K562 (cell line): ENCODE data around the gene AGAP1. TPM values are rescaled to one million over a fixed set of nuclear protein-coding genes. Genes with fewer than 3 reads are reported as not detected.

Experiments
- ATAC-seq: fragments of 200-7000 bp; cut with Tn5 transposase; 3 replicates; pipeline ENCODE4 v1.9.1; 2020; ENCODE audit warnings: moderate library complexity
- BruUV-seq: library from RNA; stranded (reverse); fragments of 400-500 nt; replicated peaks from 2 replicates; lab custom pipeline; 2021; lab: Mats Ljungman, UMichigan
- CTCF ChIA-PET: fragments of 300-600 bp; formaldehyde crosslinking; extraction: SDS; loops from one replicate; lab custom pipeline; 2021; ENCODE audit warnings: low intra/inter-chr PET ratio; lab: Yijun Ruan, JAX
- POLR2A ChIA-PET: fragments of 300-600, 350-650 bp; sonication (Branson Sonifier 250); formaldehyde crosslinking; extraction: SDS; loops from one replicate; lab custom pipeline; 2021; ENCODE audit warnings: antibody characterized with exemption, inconsistent platforms; lab: Yijun Ruan, JAX
- DNase-seq, 4 experiments: peaks; one replicate each; pipeline versions ENCODE4 v3.0.0 to v3.0.0-alpha.2; 2011 to 2018; ENCODE audit warnings: low spot score in 3 of 4, mixed read lengths in 3 of 4; ENCODE audit errors: extremely low read depth in 1 of 4
- FAIRE-seq: peaks from 2 replicates; lab custom pipeline; 2011; peaks lifted over from hg19 to GRCh38; lab: Jason Lieb, UNC
- H2AFZ ChIP-seq: 2 replicates; pipeline ENCODE4 v1.6.0; 2011; ENCODE audit warnings: low read depth, low read length, control low read depth, inconsistent platforms
- H3K27ac ChIP-seq: fragments of 200-600 bp; 3 replicates; pipeline ENCODE4 v1.8.0; 2011; ENCODE audit warnings: low read depth, mild to moderate bottlenecking, control low read depth, inconsistent platforms, low read length, moderate library complexity, mixed read lengths; ENCODE audit errors: extremely low read depth
- H3K27me3 ChIP-seq, 2 experiments: fragments of 300-600 bp in 1 of 2; 2 replicates in 1 of 2; 3 replicates in 1 of 2; pipeline versions ENCODE4 v1.6.0 to v1.8.0; 2011; ENCODE audit warnings: inconsistent platforms in 2 of 2, low read length in 2 of 2, mild to moderate bottlenecking in 1 of 2, mixed read lengths in 1 of 2, moderate library complexity in 1 of 2; ENCODE audit not compliant: control insufficient read depth in 2 of 2, insufficient read depth in 2 of 2
- H3K36me3 ChIP-seq: fragments of 300-600 bp; 3 replicates; pipeline ENCODE4 v1.8.0; 2011; ENCODE audit warnings: mild to moderate bottlenecking, low read length, inconsistent platforms; ENCODE audit not compliant: control insufficient read depth, insufficient read depth
- H3K4me1 ChIP-seq, 2 experiments: fragments of 200-600 bp in 1 of 2; replicated peaks in 1 of 2; 2 replicates in 1 of 2; 3 replicates in 1 of 2; pipeline versions ENCODE4 v1.5.1 to v1.8.0; 2011; ENCODE audit warnings: inconsistent platforms in 2 of 2, low read length in 2 of 2, mild to moderate bottlenecking in 1 of 2, mixed read lengths in 1 of 2, moderate library complexity in 1 of 2; ENCODE audit not compliant: control insufficient read depth in 2 of 2, insufficient read depth in 2 of 2
- H3K4me2 ChIP-seq: 2 replicates; pipeline ENCODE4 v1.6.1; 2011; ENCODE audit warnings: low read length, control low read depth, inconsistent platforms, mixed read lengths; ENCODE audit not compliant: insufficient read depth
- H3K4me3 ChIP-seq: fragments of 200-600 bp; sonication (generic), shearing (Covaris generic); 2 replicates; pipeline ENCODE4 v1.5.1; 2016; ENCODE audit warnings: control low read depth, inconsistent platforms
- H3K79me2 ChIP-seq: fragments of 200-600 bp; 3 replicates; pipeline ENCODE4 v1.8.0; 2011; ENCODE audit warnings: low read length, inconsistent platforms; ENCODE audit not compliant: control insufficient read depth, insufficient read depth
- H3K9ac ChIP-seq, 2 experiments: 2 replicates each; pipeline versions ENCODE4 v1.6.0 to v1.6.1; 2011; ENCODE audit warnings: low read depth in 2 of 2, low read length in 2 of 2, control low read depth in 1 of 2, inconsistent platforms in 1 of 2, mild to moderate bottlenecking in 1 of 2, mixed read lengths in 1 of 2; ENCODE audit not compliant: insufficient read depth in 1 of 2
- H3K9me1 ChIP-seq: one replicate; pipeline ENCODE4 v1.6.0; 2011; ENCODE audit warnings: inconsistent platforms, mild to moderate bottlenecking, low read length, moderate library complexity; ENCODE audit not compliant: control insufficient read depth, insufficient read depth
- H3K9me3 ChIP-seq: replicated peaks from 2 replicates; pipeline ENCODE4 v1.5.1; 2011; ENCODE audit warnings: low read depth, low read length, inconsistent platforms; ENCODE audit not compliant: control insufficient read depth, insufficient read depth
- H4K20me1 ChIP-seq: replicated peaks from 2 replicates; pipeline ENCODE4 v1.6.1; 2011; ENCODE audit warnings: low read length, inconsistent platforms, mixed read lengths; ENCODE audit not compliant: control insufficient read depth, insufficient read depth
- CTBP1 ChIP-seq: fragments of 450-650 bp; IDR thresholded peaks from 2 replicates; pipeline ENCODE4 v1.6.1; 2016; ENCODE audit warnings: borderline replicate concordance
- FIP1L1 ChIP-seq: fragments of 200-400 bp; formaldehyde crosslinking; IDR thresholded peaks from 2 replicates; pipeline ENCODE4 v1.6.1; 2018; ENCODE audit warnings: mild to moderate bottlenecking, low read depth, low read length; ENCODE audit not compliant: poor library complexity, severe bottlenecking
- GABPA ChIP-seq: fragments of 200-800 bp; sonication (Bioruptor generic); conservative IDR thresholded peaks from 2 replicates; pipeline ENCODE4 v1.6.1; 2016; ENCODE audit warnings: low read depth, missing genetic modification characterization, missing compliant biosample characterization
- HDAC8 ChIP-seq: fragments of 450-650 bp; IDR thresholded peaks from 2 replicates; pipeline ENCODE4 v1.6.1; 2016; ENCODE audit warnings: mild to moderate bottlenecking, missing genetic modification characterization, moderate library complexity, missing compliant biosample characterization
- KHSRP ChIP-seq: fragments of 450-650 bp; IDR thresholded peaks from 2 replicates; pipeline ENCODE4 v1.6.1; 2017
- WGBS: fragments of 100-300 bp; shearing (Covaris generic); methylation state at CpG from one replicate; pipeline ENCODE4 v1.1.6; 2016; ENCODE audit warnings: low coverage, mixed read lengths; ENCODE audit not compliant: insufficient coverage; ENCODE audit errors: missing lambda C conversion rate; 5-methylcytosine and 5-hydroxymethylcytosine counted together
- in situ Hi-C: fragments of 300-500 bp; cut with MboI; formaldehyde crosslinking; loops from 4 replicates; pipeline ENCODE4 v1.15.0; 2018; ENCODE audit warnings: inconsistent platforms, mixed read lengths
- intact Hi-C: fragments of 100-400 bp; cut with micrococcal nuclease; formaldehyde crosslinking; loops from 2 replicates; pipeline ENCODE4 v1.14.2; 2022
- polyA plus RNA-seq, 8 experiments: library from polyadenylated mRNA; depleted of rRNA in 4 of 8; stranded (reverse) in 5 of 8; unstranded in 3 of 8; fragments of >200 nt; fragmentation: Nextera tagmentation in 2 of 8; fragmentation: Illumina TruSeq in 1 of 8; extraction: Ambion mirVana in 2 of 8; extraction: Trizol in 1 of 8; gene quantifications; 2 replicates each; pipeline versions ENCODE4 v1.2.1 to v1.2.3, GENCODE V29; 2011 to 2014; ENCODE audit warnings: inconsistent platforms in 1 of 8, missing spikeins in 1 of 8
- total RNA-seq, 7 experiments: library from RNA; depleted of rRNA in 6 of 7; stranded (reverse); fragments of >200 nt in 6 of 7; fragmentation: Illumina TruSeq in 2 of 7; extraction: Trizol in 2 of 7; gene quantifications; 2 replicates each; pipeline versions ENCODE4 v1.2.1 to v1.2.3, GENCODE V29; 2011 to 2021; ENCODE audit warnings: low replicate concordance in 1 of 7
- TF ChIP-seq, protein P1 (sequence below): fragments of 200-400 bp; formaldehyde crosslinking; IDR thresholded peaks from 2 replicates; pipeline ENCODE4 v1.6.1; 2017; ENCODE audit warnings: mild to moderate bottlenecking, low read depth, low read length, moderate library complexity

AGAP1 gene
- total and polyA plus RNA-seq, 9 of the 15 experiments (the other 6 are each of a cell fraction or from before 2014, with no cell fraction given), result 1.3 to 24.0 (median 10.6) TPM

DNA sequence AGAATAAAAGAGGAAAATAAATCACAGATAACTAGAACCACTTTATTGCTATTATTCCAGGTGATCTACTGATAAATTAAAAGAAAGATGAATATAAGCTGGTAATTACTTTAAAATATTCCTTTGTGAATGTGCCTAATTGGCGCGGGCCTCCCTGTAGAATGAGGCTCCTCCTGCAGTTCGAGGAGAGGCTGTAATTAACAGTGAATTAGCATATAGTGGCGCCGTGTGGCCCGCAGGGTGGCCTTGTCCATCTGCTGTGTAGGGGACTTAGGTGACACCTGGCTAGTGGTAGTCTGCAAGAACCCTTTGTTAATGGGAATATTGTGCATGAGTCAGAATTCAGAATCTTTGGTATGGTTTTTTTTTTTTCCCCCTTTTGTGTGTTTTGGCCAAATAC, 119.8 kb downstream of the AGAP1 start:
- no peak overlapping the region for H2AFZ ChIP-seq
- intact Hi-C loops (no loop called here), in situ Hi-C loops (no loop called here)
- peaks cover 0 to 3% of the 10 kb centered on the region in 2 experiments; a peak in 1 of 5 replicates for H3K4me1 ChIP-seq
- no peaks in the 10 kb centered on the region for H3K9me1 ChIP-seq
- POLR2A ChIA-PET, result no interaction called here
- no peak for TF ChIP-seq CTBP1
- TF ChIP-seq HDAC8, result no peak
- H3K27ac ChIP-seq, result no peak overlapping the region
- DNase-seq, result no peak
- no peak for FAIRE-seq
- no peak overlapping the region for H3K4me3 ChIP-seq
- H3K27me3 ChIP-seq, result no peaks in the 10 kb centered on the region
- no peak overlapping the region for H3K4me2 ChIP-seq
- no TSS peak for BruUV-seq
- WGBS, result 71% methylated on average over 3 of the region's 6 CpGs
- ATAC-seq, result no peak
- peaks cover 13% of the 10 kb centered on the region; the same call in 1 of the 2 replicates for H4K20me1 ChIP-seq
- CTCF ChIA-PET, result no interaction called here
- no peaks in the 10 kb centered on the region for H3K9me3 ChIP-seq
- H3K79me2 ChIP-seq, result peaks cover 76% of the 10 kb centered on the region
- H3K36me3 ChIP-seq, result no peaks in the 10 kb centered on the region
- H3K9ac ChIP-seq, result no peak overlapping the region

DNA sequence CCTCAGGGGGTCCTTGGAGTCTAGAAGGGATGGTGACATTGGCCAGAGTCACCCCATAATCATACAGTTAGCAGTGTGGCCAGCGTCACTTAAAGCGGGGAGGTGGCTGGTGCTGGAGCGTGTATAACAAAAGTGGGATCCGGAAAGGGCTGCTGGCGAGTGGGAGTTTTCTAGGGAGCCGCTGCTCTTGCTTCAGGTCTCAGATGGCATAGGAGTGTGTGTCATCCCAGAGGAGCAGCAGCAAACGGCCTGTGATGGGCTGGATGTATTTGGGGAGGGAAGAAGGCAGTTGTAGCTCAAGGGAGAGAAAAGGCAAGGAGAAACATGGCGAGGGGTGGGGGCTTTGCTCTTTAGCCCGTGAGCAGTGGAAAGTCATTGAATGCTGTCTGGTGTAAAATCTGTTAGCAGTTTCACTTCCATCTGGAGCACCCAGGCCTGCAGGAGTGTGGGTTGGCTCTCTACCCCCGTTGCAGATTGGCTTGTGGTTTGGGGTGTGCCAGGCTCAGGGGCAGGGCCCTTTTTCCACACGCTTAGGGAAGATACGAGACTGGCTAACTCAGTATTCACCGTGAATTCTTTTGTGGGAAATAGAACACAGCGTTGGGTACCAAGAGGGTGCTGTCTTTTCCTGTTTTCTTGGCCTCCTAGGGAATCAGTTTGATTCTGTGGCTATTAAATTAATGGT, 120.5 kb downstream of the AGAP1 start:
- no peak for DNase-seq
- intact Hi-C loops, result no loop called here
- no peak overlapping the region for H3K27ac ChIP-seq
- in situ Hi-C loops, result no loop called here
- H3K4me1 ChIP-seq, result peaks cover 0 to 3% of the 10 kb centered on the region in 2 experiments; a peak in 1 of 5 replicates
- BruUV-seq, result no TSS peak
- POLR2A ChIA-PET, result no interaction called here
- H4K20me1 ChIP-seq, result peaks cover 9% of the 10 kb centered on the region; the same call in 1 of the 2 replicates
- TF ChIP-seq KHSRP (no peak), FIP1L1 (no peak), GABPA (tag) (no peak)
- TF ChIP-seq, protein P1, sequence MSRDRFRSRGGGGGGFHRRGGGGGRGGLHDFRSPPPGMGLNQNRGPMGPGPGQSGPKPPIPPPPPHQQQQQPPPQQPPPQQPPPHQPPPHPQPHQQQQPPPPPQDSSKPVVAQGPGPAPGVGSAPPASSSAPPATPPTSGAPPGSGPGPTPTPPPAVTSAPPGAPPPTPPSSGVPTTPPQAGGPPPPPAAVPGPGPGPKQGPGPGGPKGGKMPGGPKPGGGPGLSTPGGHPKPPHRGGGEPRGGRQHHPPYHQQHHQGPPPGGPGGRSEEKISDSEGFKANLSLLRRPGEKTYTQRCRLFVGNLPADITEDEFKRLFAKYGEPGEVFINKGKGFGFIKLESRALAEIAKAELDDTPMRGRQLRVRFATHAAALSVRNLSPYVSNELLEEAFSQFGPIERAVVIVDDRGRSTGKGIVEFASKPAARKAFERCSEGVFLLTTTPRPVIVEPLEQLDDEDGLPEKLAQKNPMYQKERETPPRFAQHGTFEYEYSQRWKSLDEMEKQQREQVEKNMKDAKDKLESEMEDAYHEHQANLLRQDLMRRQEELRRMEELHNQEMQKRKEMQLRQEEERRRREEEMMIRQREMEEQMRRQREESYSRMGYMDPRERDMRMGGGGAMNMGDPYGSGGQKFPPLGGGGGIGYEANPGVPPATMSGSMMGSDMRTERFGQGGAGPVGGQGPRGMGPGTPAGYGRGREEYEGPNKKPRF, result no peak
- H3K36me3 ChIP-seq, result no peaks in the 10 kb centered on the region
- no peak overlapping the region for H2AFZ ChIP-seq
- no peaks in the 10 kb centered on the region for H3K9me3 ChIP-seq
- no peak overlapping the region for H3K4me2 ChIP-seq
- H3K9me1 ChIP-seq, result no peaks in the 10 kb centered on the region
- FAIRE-seq, result no peak
- WGBS, result 70% methylated on average over 12 of the region's 14 CpGs
- no peak overlapping the region for H3K4me3 ChIP-seq
- H3K27me3 ChIP-seq, result no peaks in the 10 kb centered on the region
- no peak overlapping the region for H3K9ac ChIP-seq
- ATAC-seq, result no peak
- H3K79me2 ChIP-seq, result peaks cover 77% of the 10 kb centered on the region
- CTCF ChIA-PET, result no interaction called here
